ENCODE measurements around the gene CYP27A1.

The CYP27A1 gene

DNA sequence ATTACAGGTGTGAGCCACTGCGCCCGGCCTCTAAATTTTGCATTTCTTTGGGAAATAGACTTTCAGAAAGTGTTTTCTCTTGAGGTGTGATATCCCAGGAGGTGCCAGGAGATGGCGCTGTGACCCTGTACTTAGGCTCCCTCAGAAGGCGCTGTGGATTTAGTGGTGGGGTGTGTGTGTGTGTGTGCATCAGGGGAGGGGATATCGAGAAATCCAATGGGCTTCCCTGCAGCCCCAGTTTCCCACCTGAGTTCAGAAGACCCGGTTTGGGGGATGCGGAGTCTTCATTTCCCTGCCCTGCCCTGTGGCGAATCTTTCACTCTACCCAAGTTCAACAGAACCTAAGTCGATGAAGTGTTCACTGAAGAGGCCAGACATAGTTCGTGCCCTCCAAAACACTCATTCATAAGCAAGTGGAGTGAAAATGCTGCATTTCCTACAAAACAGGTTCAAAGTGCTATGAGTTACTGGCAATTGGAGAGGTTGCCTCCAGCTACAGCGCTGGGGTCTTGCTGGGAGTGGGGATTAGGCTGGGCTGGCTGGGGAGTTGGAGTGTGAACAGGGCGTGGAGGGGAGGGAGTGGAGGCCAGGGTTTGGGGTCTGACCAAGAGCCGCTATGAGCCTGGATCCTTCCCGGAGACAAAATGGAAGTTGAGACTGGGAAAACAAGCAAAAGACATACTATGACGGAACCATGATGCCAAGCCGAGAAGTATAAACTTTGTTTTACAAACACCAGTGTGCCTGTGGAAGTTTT lies 71.1 kb downstream of the CYP27A1 start:
- TF ChIP-seq, protein P1, sequence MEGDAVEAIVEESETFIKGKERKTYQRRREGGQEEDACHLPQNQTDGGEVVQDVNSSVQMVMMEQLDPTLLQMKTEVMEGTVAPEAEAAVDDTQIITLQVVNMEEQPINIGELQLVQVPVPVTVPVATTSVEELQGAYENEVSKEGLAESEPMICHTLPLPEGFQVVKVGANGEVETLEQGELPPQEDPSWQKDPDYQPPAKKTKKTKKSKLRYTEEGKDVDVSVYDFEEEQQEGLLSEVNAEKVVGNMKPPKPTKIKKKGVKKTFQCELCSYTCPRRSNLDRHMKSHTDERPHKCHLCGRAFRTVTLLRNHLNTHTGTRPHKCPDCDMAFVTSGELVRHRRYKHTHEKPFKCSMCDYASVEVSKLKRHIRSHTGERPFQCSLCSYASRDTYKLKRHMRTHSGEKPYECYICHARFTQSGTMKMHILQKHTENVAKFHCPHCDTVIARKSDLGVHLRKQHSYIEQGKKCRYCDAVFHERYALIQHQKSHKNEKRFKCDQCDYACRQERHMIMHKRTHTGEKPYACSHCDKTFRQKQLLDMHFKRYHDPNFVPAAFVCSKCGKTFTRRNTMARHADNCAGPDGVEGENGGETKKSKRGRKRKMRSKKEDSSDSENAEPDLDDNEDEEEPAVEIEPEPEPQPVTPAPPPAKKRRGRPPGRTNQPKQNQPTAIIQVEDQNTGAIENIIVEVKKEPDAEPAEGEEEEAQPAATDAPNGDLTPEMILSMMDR (conservative IDR thresholded peaks at IDR 0.05; ENCODE audit: low read depth), result peak; percentile 77
- ChIA-PET POLR2A (ENCODE audit: low non-redundant PET) (no interaction called here), CTCF (interaction anchor here (0.6 to 3.8 kb wide), 8 partner anchors 22 to 166 kb away, joined by 3 to 21 read pairs (median 3); partner anchors contain the start of gene CDK5R2)
- no peak overlapping the region for H3K27ac ChIP-seq
- DNase-seq (ENCODE audit: low spot score), result no peak

DNA sequence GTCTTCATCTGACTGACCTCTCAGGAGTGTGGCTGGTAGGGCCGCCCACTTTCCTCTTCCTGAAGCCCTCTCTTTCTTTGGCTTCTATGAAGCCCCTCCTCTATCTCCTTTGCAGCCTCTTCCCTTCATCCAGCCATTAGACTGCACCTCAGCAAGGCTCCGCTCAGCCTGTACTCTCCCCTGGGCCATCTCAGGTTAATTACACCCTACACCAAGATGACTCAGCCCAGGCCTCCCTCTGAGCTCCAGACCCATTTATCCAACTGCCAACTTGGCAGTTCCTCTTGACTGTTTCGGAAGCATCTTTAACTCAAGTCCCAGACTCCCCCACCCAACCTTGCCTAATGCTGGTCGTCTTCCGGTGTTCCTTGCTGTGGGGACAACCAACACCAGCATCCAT lies 71.8 kb downstream of the CYP27A1 start:
- peak; percentile 79 for DNase-seq (ENCODE audit: low spot score)

DNA sequence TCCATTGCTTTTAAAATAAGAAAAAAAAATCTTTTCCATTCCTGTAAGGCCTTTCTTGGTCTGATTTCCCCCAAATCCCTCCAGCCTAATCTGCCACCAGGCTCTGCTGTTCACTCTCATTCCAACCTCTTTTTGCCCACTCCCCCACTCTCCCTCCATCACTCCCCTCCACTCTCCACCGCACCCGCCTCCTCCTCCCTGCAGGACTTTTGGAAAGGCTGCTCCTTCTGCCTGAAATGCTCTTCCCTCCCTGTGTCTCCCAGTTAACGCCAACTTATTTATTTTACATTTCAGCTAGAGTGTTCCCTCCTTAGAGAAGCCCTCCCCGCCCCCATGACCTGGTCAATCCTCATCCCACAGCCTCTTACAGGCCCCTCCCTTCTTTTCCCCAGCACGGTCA lies 72.9 kb downstream of the CYP27A1 start:
- no peak for DNase-seq (ENCODE audit: low spot score)
- TF ChIP-seq, protein P1 (conservative IDR thresholded peaks at IDR 0.05; ENCODE audit: low read depth), result no peak
- ChIA-PET POLR2A (ENCODE audit: low non-redundant PET) (no interaction called here), CTCF (interaction anchor here (1.1 to 1.5 kb wide), 2 partner anchors 22 to 147 kb away, joined by 3 to 6 read pairs; no protein-coding TSS in a partner anchor)
- no peak overlapping the region for H3K27ac ChIP-seq

More for the DNA sequence above, 71.8 kb downstream of the CYP27A1 start:
- TF ChIP-seq, protein P1 (conservative IDR thresholded peaks at IDR 0.05; ENCODE audit: low read depth), result no peak
- POLR2A ChIA-PET (ENCODE audit: low non-redundant PET), result no interaction called here
- peak overlapping the region; percentile 15; the same call in 1 of the 2 replicates for H3K27ac ChIP-seq
- CTCF ChIA-PET, result interaction anchor here (0.6 to 3.8 kb wide), 7 partner anchors 22 to 156 kb away, joined by 3 to 21 read pairs (median 3); no protein-coding TSS in a partner anchor

DNA sequence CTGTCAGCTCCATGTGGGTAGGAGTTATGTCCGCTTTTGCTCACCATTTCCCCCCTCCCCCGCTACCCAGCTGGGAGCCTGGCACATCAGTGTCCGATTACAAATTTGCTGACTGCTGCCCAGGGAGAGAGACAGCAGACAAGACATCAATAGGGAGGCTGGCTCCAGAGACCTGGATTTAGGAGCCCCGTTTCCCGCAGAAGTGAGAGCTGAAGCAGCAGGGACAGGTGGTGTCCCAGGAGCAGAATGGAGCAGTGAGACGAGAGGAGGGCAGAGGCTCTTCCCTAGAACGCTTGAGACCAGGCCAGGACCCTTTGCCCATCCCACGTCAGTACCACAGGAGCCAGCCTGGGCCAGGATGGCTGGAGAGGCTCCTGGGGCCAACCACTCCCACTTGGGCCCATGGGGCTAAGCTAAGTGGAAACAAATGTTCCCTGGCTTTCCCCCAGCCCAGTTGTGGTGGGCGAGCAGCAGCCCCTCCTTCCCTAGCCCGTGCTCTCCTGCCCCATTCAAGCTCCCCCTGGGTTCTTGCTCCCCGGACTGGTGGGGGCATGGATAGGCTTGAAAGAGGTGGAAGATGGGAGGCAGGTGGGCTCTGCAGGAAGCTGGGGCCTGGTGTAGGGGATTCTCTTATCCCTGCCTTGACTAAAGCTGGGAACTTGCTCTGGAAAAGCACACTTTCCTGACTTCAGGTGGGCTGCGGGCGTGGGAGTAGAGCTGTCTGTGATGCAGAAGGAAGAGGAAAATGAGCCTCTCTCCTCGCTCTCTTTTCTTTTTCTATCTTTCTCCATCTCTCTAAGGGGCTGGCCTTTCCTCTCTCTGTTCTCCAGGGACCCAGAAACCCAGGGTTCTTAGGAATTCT lies 73.6 kb downstream of the CYP27A1 start:
- CTCF ChIA-PET, result interaction anchor here (1.1 to 1.5 kb wide), 3 partner anchors 21 to 146 kb away, joined by 3 to 6 read pairs (median 3); no protein-coding TSS in a partner anchor
- no peak overlapping the region for H3K27ac ChIP-seq
- TF ChIP-seq, protein P1 (conservative IDR thresholded peaks at IDR 0.05; ENCODE audit: low read depth), result no peak
- POLR2A ChIA-PET (ENCODE audit: low non-redundant PET), result no interaction called here
- no peak for DNase-seq (ENCODE audit: low spot score)

DNA sequence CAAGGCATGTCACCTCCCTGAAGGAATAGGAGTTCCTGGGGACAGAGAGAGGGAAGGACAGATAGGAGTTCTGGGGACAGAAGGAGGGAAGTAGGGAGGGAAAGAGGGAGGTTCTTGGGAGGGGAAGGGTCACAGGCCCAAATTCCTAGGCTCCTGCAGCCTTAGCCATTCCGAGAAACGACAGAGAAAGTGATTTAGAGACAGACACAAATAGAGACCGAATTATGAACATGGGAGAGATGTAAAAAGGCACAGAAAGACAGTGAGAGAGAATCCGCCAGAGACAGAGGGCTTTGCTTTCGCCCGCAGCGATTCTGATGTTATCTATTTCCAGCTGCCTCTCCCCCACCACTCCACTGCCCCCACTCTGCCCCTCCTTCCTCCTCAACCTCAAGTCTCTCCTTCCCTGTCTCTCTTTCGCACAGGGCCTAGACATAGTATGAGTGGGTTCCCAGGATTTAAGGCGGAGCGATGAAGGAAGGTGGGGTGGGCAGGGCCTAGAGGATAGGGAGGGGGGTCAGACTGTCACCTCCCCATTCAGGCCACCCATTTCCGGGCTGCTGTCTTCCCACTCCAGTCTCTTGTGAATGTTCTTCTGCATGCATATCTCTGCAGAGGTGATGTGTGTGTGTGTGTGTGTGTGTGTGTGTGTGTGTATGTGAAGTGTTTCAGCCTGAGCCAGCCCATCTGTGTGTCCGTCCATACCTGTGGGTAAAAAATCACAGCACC lies 74.4 kb downstream of the CYP27A1 start:
- TF ChIP-seq, protein P1 (conservative IDR thresholded peaks at IDR 0.05; ENCODE audit: low read depth), result no peak
- H3K27ac ChIP-seq, result no peak overlapping the region
- ChIA-PET POLR2A (ENCODE audit: low non-redundant PET) (no interaction called here), CTCF (interaction anchor here (1.1 to 1.5 kb wide), 3 partner anchors 20 to 146 kb away, joined by 3 to 6 read pairs (median 3); no protein-coding TSS in a partner anchor)
- no peak for DNase-seq (ENCODE audit: low spot score)
